Measurements from ENCODE around the gene HIBCH.
"Not testable (repeated sequence)": the region's sequence is repeated elsewhere in the genome, so short reads cannot be mapped to it uniquely, and the experiment has no call there.

Gene HIBCH

GRCh38 chr2:190308031-190308430 is 11.6 kb downstream of the HIBCH start:
- DNase-seq (ENCODE audit: low read depth), result no peak

GRCh38 chr2:190304404-190304803 is 15.2 kb downstream of the HIBCH start:
- DNase-seq (ENCODE audit: low read depth), result no peak

GRCh38 chr2:190303647-190304046 is 16.0 kb downstream of the HIBCH start:
- DNase-seq (ENCODE audit: low read depth), result peak; percentile 3

- no peak for DNase-seq (ENCODE audit: low read depth)
Measured at GRCh38 chr2:190302052-190302451, 17.6 kb downstream of the HIBCH start.

GRCh38 chr2:190301032-190301431 is 18.6 kb downstream of the HIBCH start:
- DNase-seq (ENCODE audit: low read depth), result no peak

GRCh38 chr2:190297880-190298279 is 21.7 kb downstream of the HIBCH start:
- not testable (repeated sequence) for DNase-seq (ENCODE audit: low read depth)

- DNase-seq (ENCODE audit: low read depth), result peak; percentile 32
Measured at GRCh38 chr2:190283783-190284182, 35.8 kb downstream of the HIBCH start.

GRCh38 chr2:190280565-190281350 is 38.9 kb downstream of the HIBCH start:
- DNase-seq (ENCODE audit: low read depth), result no peak

- not testable (repeated sequence) for DNase-seq (ENCODE audit: low read depth)
Measured at GRCh38 chr2:190279256-190280134, 40.1 kb downstream of the HIBCH start.

GRCh38 chr2:190277234-190278112 is 42.2 kb downstream of the HIBCH start:
- DNase-seq (ENCODE audit: low read depth), result peak; percentile 53

GRCh38 chr2:190272457-190272842 is 47.2 kb downstream of the HIBCH start:
- DNase-seq (ENCODE audit: low read depth), result no peak

- no peak for DNase-seq (ENCODE audit: low read depth)
Measured at GRCh38 chr2:190271783-190272456, 47.7 kb downstream of the HIBCH start.

- DNase-seq (ENCODE audit: low read depth), result peak; percentile 12
Measured at GRCh38 chr2:190270298-190270697, 49.3 kb downstream of the HIBCH start.

- not testable (repeated sequence) for DNase-seq (ENCODE audit: low read depth)
Measured at GRCh38 chr2:190269699-190270098, 49.9 kb downstream of the HIBCH start.

GRCh38 chr2:190267302-190267701 is 52.3 kb downstream of the HIBCH start:
- peak; percentile 86 for DNase-seq (ENCODE audit: low read depth)

GRCh38 chr2:190266314-190266713 is 53.3 kb downstream of the HIBCH start:
- no peak for DNase-seq (ENCODE audit: low read depth)

GRCh38 chr2:190261851-190262250 is 57.8 kb downstream of the HIBCH start:
- no peak for DNase-seq (ENCODE audit: low read depth)

- DNase-seq (ENCODE audit: low read depth), result no peak
Measured at GRCh38 chr2:190256087-190256486, 63.5 kb downstream of the HIBCH start.

- no peak for DNase-seq (ENCODE audit: low read depth)
Measured at GRCh38 chr2:190255676-190256075, 64.0 kb downstream of the HIBCH start.

GRCh38 chr2:190254063-190254850 is 65.4 kb downstream of the HIBCH start:
- no peak for DNase-seq (ENCODE audit: low read depth)

GRCh38 chr2:190250421-190250820 is 69.2 kb downstream of the HIBCH start:
- DNase-seq (ENCODE audit: low read depth), result no peak
